ENCODE data around the gene SPATA31C1.
"Not testable (repeated sequence)": the region's sequence is repeated elsewhere in the genome, so short reads cannot be mapped to it uniquely, and the experiment has no call there.

The SPATA31C1 gene

GRCh38 chr9:87917662-87918061 is at the start of gene SPATA31C1:
TSS of gene SPATA31C1 (plus strand) at chr9:87917962.
- not testable (repeated sequence) for DNase-seq (ENCODE audit: low spot score)

GRCh38 chr9:87868175-87868574 is 49.6 kb upstream of the SPATA31C1 start:
- DNase-seq (ENCODE audit: low spot score): no peak

GRCh38 chr9:87868635-87869034 is 49.1 kb upstream of the SPATA31C1 start:
- no peak for DNase-seq (ENCODE audit: low spot score)

GRCh38 chr9:87869082-87869481 is 48.7 kb upstream of the SPATA31C1 start:
- DNase-seq (ENCODE audit: low spot score): no peak

- DNase-seq (ENCODE audit: low spot score): no peak
Observed at GRCh38 chr9:87871425-87872078, 46.2 kb upstream of the SPATA31C1 start.

- no peak for DNase-seq (ENCODE audit: low spot score)
Observed at GRCh38 chr9:87872079-87872624, 45.6 kb upstream of the SPATA31C1 start.

GRCh38 chr9:87873607-87874303 is 44.0 kb upstream of the SPATA31C1 start:
- DNase-seq (ENCODE audit: low spot score): no peak

GRCh38 chr9:87874304-87874623 is 43.5 kb upstream of the SPATA31C1 start:
- DNase-seq (ENCODE audit: low spot score): no peak

- no peak for DNase-seq (ENCODE audit: low spot score)
Observed at GRCh38 chr9:87875060-87875459, 42.7 kb upstream of the SPATA31C1 start.

GRCh38 chr9:87875831-87876545 is 41.8 kb upstream of the SPATA31C1 start:
- DNase-seq (ENCODE audit: low spot score): no peak

GRCh38 chr9:87876708-87877107 is 41.1 kb upstream of the SPATA31C1 start:
- no peak for DNase-seq (ENCODE audit: low spot score)

GRCh38 chr9:87878989-87879511 is 38.7 kb upstream of the SPATA31C1 start:
- no peak for DNase-seq (ENCODE audit: low spot score)

- DNase-seq (ENCODE audit: low spot score): peak; percentile 41
Observed at GRCh38 chr9:87880116-87880515, 37.6 kb upstream of the SPATA31C1 start.

GRCh38 chr9:87880683-87881082 is 37.1 kb upstream of the SPATA31C1 start:
- DNase-seq (ENCODE audit: low spot score): no peak

- DNase-seq (ENCODE audit: low spot score): no peak
Observed at GRCh38 chr9:87882627-87883026, 35.1 kb upstream of the SPATA31C1 start, which contains the start of gene SPATA31E1. TSS of gene SPATA31E1 (plus strand) at chr9:87882877. CDS start at chr9:87882892, 15 bp downstream.

- no peak for DNase-seq (ENCODE audit: low spot score)
Observed at GRCh38 chr9:87883274-87883673, 34.5 kb upstream of the SPATA31C1 start.

GRCh38 chr9:87883990-87884389 is 33.8 kb upstream of the SPATA31C1 start:
- DNase-seq (ENCODE audit: low spot score): no peak

GRCh38 chr9:87884578-87885459 is 32.9 kb upstream of the SPATA31C1 start:
- DNase-seq (ENCODE audit: low spot score): no peak

- DNase-seq (ENCODE audit: low spot score): no peak
Observed at GRCh38 chr9:87885484-87886189, 32.1 kb upstream of the SPATA31C1 start.

GRCh38 chr9:87886210-87886932 is 31.4 kb upstream of the SPATA31C1 start:
- no peak for DNase-seq (ENCODE audit: low spot score)

All from kidney capillary endothelial cell (primary cell).